HL-60 (cell line): ENCODE results near the gene TMEM37.

Experiments
- GABPA ChIP-seq: IDR thresholded peaks from 2 replicates; pipeline ENCODE4 v1.6.1; 2012; ENCODE audit warnings: low read depth
- POLR2AphosphoS5 ChIP-seq: IDR thresholded peaks from 2 replicates; pipeline ENCODE4 v1.6.1; 2012; ENCODE audit warnings: low read depth
- REST ChIP-seq: IDR thresholded peaks from 2 replicates; pipeline ENCODE4 v1.6.1; 2012; ENCODE audit warnings: low read depth; ENCODE audit not compliant: insufficient replicate concordance
- SPI1 ChIP-seq: IDR thresholded peaks from 2 replicates; pipeline ENCODE4 v1.6.1; 2012; ENCODE audit warnings: low read depth, mild to moderate bottlenecking, borderline replicate concordance
- TF ChIP-seq, protein P1 (sequence below): IDR thresholded peaks from one replicate; pipeline ENCODE4 v1.5.1; 2011; ENCODE audit warnings: low read length, control low read depth, inconsistent platforms; ENCODE audit not compliant: insufficient read depth

- TF ChIP-seq POLR2AphosphoS5 (no peak), REST (no peak), SPI1 (peak; percentile 40; the same call in 1 of the 2 replicates), GABPA (peak; percentile 32; the same call in 1 of the 2 replicates)
- TF ChIP-seq, protein P1, sequence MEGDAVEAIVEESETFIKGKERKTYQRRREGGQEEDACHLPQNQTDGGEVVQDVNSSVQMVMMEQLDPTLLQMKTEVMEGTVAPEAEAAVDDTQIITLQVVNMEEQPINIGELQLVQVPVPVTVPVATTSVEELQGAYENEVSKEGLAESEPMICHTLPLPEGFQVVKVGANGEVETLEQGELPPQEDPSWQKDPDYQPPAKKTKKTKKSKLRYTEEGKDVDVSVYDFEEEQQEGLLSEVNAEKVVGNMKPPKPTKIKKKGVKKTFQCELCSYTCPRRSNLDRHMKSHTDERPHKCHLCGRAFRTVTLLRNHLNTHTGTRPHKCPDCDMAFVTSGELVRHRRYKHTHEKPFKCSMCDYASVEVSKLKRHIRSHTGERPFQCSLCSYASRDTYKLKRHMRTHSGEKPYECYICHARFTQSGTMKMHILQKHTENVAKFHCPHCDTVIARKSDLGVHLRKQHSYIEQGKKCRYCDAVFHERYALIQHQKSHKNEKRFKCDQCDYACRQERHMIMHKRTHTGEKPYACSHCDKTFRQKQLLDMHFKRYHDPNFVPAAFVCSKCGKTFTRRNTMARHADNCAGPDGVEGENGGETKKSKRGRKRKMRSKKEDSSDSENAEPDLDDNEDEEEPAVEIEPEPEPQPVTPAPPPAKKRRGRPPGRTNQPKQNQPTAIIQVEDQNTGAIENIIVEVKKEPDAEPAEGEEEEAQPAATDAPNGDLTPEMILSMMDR, result no peak
These were observed 559 bp downstream of the TMEM37 start for GRCh38 chr2:119431976-119432850.
